NCI-H345 treated with DMSO at 0.1 percent for 48 hours (cell line): Measurements from ENCODE around the gene CTDSP2.
"Not testable (repeated sequence)": the region's sequence is repeated elsewhere in the genome, so short reads cannot be mapped to it uniquely, and the experiment has no call there.

Experiments
- DNase-seq: peaks from one replicate; lab custom pipeline; 2025; ENCODE audit not compliant: unreplicated experiment; lab: John Stamatoyannopoulos, UW

Gene CTDSP2

GRCh38 chr12:57846577-57847319 is at the start of gene CTDSP2:
CTDSP2 (minus strand) TSS chr12:57846729; CDS start chr12:57846435, 294 bp downstream.
- peak; percentile 97 for DNase-seq

- DNase-seq: no peak
These were observed 49.5 kb upstream of the CTDSP2 start for GRCh38 chr12:57896115-57896433.

- no peak for DNase-seq
These were observed 49.0 kb upstream of the CTDSP2 start for GRCh38 chr12:57895389-57896114.

GRCh38 chr12:57894399-57895292 is 48.1 kb upstream of the CTDSP2 start:
- no peak for DNase-seq

GRCh38 chr12:57893431-57894353 is 47.2 kb upstream of the CTDSP2 start:
- DNase-seq: no peak

GRCh38 chr12:57892232-57892972 is 45.9 kb upstream of the CTDSP2 start:
- no peak for DNase-seq

GRCh38 chr12:57891542-57892228 is 45.2 kb upstream of the CTDSP2 start:
- DNase-seq: no peak

GRCh38 chr12:57890191-57891115 is 43.9 kb upstream of the CTDSP2 start:
- no peak for DNase-seq

- DNase-seq: no peak
These were observed 43.0 kb upstream of the CTDSP2 start for GRCh38 chr12:57889500-57889989.

GRCh38 chr12:57888409-57889157 is 42.1 kb upstream of the CTDSP2 start:
- DNase-seq: peak; percentile 66

- DNase-seq: no peak
These were observed 41.3 kb upstream of the CTDSP2 start for GRCh38 chr12:57887631-57888408.

- DNase-seq: not testable (repeated sequence)
These were observed 40.4 kb upstream of the CTDSP2 start for GRCh38 chr12:57886964-57887363.

GRCh38 chr12:57886542-57886941 is 40.0 kb upstream of the CTDSP2 start:
- no peak for DNase-seq

- DNase-seq: no peak
These were observed 38.7 kb upstream of the CTDSP2 start for GRCh38 chr12:57885207-57885606.

- no peak for DNase-seq
These were observed 37.2 kb upstream of the CTDSP2 start for GRCh38 chr12:57883700-57884099.

GRCh38 chr12:57883057-57883456 is 36.5 kb upstream of the CTDSP2 start:
- no peak for DNase-seq

- DNase-seq: no peak
These were observed 36.0 kb upstream of the CTDSP2 start for GRCh38 chr12:57882575-57882974.
